MM.1S (cell line): ENCODE measurements around the gene MAFF.
A peak's percentile ranks its signal among the peaks of the same experiment; 100 is the strongest.

Experiments used
- DNase-seq: peaks from one replicate; pipeline ENCODE4 v3.0.0-alpha.2; 2015
- H2AFZ ChIP-seq: fragments of 300-600 bp; sonication (generic); 2 replicates; pipeline ENCODE4 v1.6.0; 2016; ENCODE audit warnings: antibody characterized with exemption, low read length
- H3F3A ChIP-seq: fragments of 300-600 bp; sonication (generic); 2 replicates; pipeline ENCODE4 v1.6.1; 2016; ENCODE audit warnings: mild to moderate bottlenecking, antibody characterized with exemption, low read length, moderate library complexity, mixed read lengths; ENCODE audit not compliant: insufficient read depth
- H3K27ac ChIP-seq: fragments of 300-600 bp; sonication (generic); 2 replicates; pipeline ENCODE4 v1.5.1; 2016; ENCODE audit warnings: mild to moderate bottlenecking, low read length
- H3K27me3 ChIP-seq: fragments of 300-600 bp; sonication (generic); replicated peaks from 2 replicates; pipeline ENCODE4 v1.6.0; 2016; ENCODE audit warnings: low read length; ENCODE audit not compliant: insufficient read depth
- H3K36me3 ChIP-seq: fragments of 300-600 bp; sonication (generic); replicated peaks from 2 replicates; pipeline ENCODE4 v1.6.1; 2016; ENCODE audit warnings: mild to moderate bottlenecking, low read length, mixed read lengths; ENCODE audit not compliant: insufficient read depth
- H3K4me1 ChIP-seq: fragments of 300-600 bp; sonication (generic); 2 replicates; pipeline ENCODE4 v1.6.1; 2016; ENCODE audit warnings: low read length, mixed read lengths
- H3K4me2 ChIP-seq: fragments of 300-600 bp; sonication (generic); 2 replicates; pipeline ENCODE4 v1.6.0; 2016; ENCODE audit warnings: low read depth, low read length
- H3K4me3 ChIP-seq: fragments of 300-600 bp; sonication (generic); 2 replicates; pipeline ENCODE4 v1.5.1; 2016; ENCODE audit warnings: low read length, mixed read lengths
- H3K79me2 ChIP-seq: fragments of 300-600 bp; sonication (generic); 2 replicates; pipeline ENCODE4 v1.6.1; 2016; ENCODE audit warnings: mixed run types, low read length, mixed read lengths
- H3K9ac ChIP-seq: fragments of 300-600 bp; sonication (generic); 2 replicates; pipeline ENCODE4 v1.6.1; 2016; ENCODE audit warnings: low read length, mixed read lengths
- H3K9me2 ChIP-seq: fragments of 300-600 bp; sonication (generic); replicated peaks from 2 replicates; pipeline ENCODE4 v1.6.1; 2016; ENCODE audit warnings: mild to moderate bottlenecking, low read length, mixed read lengths; ENCODE audit not compliant: insufficient read depth
- H3K9me3 ChIP-seq: fragments of 300-600 bp; sonication (generic); replicated peaks from 2 replicates; pipeline ENCODE4 v1.6.1; 2016; ENCODE audit warnings: mild to moderate bottlenecking, low read length, mixed read lengths; ENCODE audit not compliant: insufficient read depth
- H4K20me1 ChIP-seq: fragments of 300-600 bp; sonication (generic); 2 replicates; pipeline ENCODE4 v1.6.1; 2016; ENCODE audit warnings: mild to moderate bottlenecking, low read length, moderate library complexity, mixed read lengths; ENCODE audit not compliant: insufficient read depth
- CTCF ChIP-seq: fragments of 300-600 bp; sonication (generic); IDR thresholded peaks from 2 replicates; pipeline ENCODE4 v1.5.1; 2016; ENCODE audit warnings: antibody characterized with exemption, low read length, mixed read lengths
- EZH2 ChIP-seq: fragments of 300-600 bp; sonication (generic); optimal IDR thresholded peaks from 2 replicates; pipeline ENCODE3; 2017; ENCODE audit warnings: low read depth, mild to moderate bottlenecking, antibody characterized with exemption, low read length, mixed read lengths
- EZH2phosphoT487 ChIP-seq: fragments of 300-600 bp; sonication (generic); IDR thresholded peaks from 2 replicates; pipeline ENCODE4 v1.6.1; 2018; ENCODE audit warnings: antibody characterized with exemption, low read length

The MAFF gene

GRCh38 chr22:38214302-38215056 lies 12.7 kb downstream of the MAFF start:
- H3K36me3 ChIP-seq: no peaks in the 10 kb centered on the region
- H3K9ac ChIP-seq: peak overlapping the region; percentile 56
- H3K4me1 ChIP-seq: peaks cover 29% of the 10 kb centered on the region
- H3F3A ChIP-seq: peaks cover 18% of the 10 kb centered on the region; the same call in 1 of the 2 replicates
- DNase-seq: peak; percentile 72
- no peaks in the 10 kb centered on the region for H3K9me3 ChIP-seq
- H3K27me3 ChIP-seq: no peaks in the 10 kb centered on the region
- peaks cover 47% of the 10 kb centered on the region for H3K79me2 ChIP-seq
- H4K20me1 ChIP-seq: no peaks in the 10 kb centered on the region
- H2AFZ ChIP-seq: no peak overlapping the region
- peak overlapping the region; percentile 53 for H3K4me3 ChIP-seq
- TF ChIP-seq CTCF (0 out of 2 replicates have a peak, but pooled peaks have one; percentile 8), EZH2 (no peak), EZH2phosphoT487 (no peak)
- H3K27ac ChIP-seq: peak overlapping the region; percentile 42; the same call in 1 of the 2 replicates
- peak overlapping the region; percentile 55; the same call in 1 of the 2 replicates for H3K4me2 ChIP-seq
- H3K9me2 ChIP-seq: no peaks in the 10 kb centered on the region

- Histone ChIP-seq H3K4me3 (peak overlapping the region; percentile 31; the same call in 1 of the 2 replicates), H3K9me3 (no peaks in the 10 kb centered on the region), H3F3A (peaks cover 18% of the 10 kb centered on the region; the same call in 1 of the 2 replicates), H3K4me2 (peak overlapping the region; percentile 47), H3K9me2 (no peaks in the 10 kb centered on the region), H3K36me3 (no peaks in the 10 kb centered on the region), H3K4me1 (peaks cover 29% of the 10 kb centered on the region), H3K27ac (peak overlapping the region; percentile 35; the same call in 1 of the 2 replicates), H3K79me2 (peaks cover 39% of the 10 kb centered on the region), H3K27me3 (no peaks in the 10 kb centered on the region), H4K20me1 (no peaks in the 10 kb centered on the region), H2AFZ (no peak overlapping the region), H3K9ac (peak overlapping the region; percentile 1; the same call in 1 of the 2 replicates)
- DNase-seq: no peak
- TF ChIP-seq EZH2: no peak
- no peak for TF ChIP-seq CTCF
- TF ChIP-seq EZH2phosphoT487: no peak
Measured at GRCh38 chr22:38215156-38216038, 13.6 kb downstream of the MAFF start.

GRCh38 chr22:38218661-38219622 lies 17.1 kb downstream of the MAFF start:
- Histone ChIP-seq H3K4me3 (no peak overlapping the region), H3K9me3 (no peaks in the 10 kb centered on the region), H4K20me1 (no peaks in the 10 kb centered on the region), H3K27me3 (no peaks in the 10 kb centered on the region), H3K9me2 (no peaks in the 10 kb centered on the region), H3K9ac (no peak overlapping the region), H3K36me3 (no peaks in the 10 kb centered on the region; the same call in 1 of the 2 replicates), H3K27ac (peak overlapping the region; percentile 52), H3K79me2 (peaks cover 11% of the 10 kb centered on the region; the same call in 1 of the 2 replicates), H3F3A (peaks cover 17% of the 10 kb centered on the region; the same call in 1 of the 2 replicates), H3K4me1 (peaks cover 23% of the 10 kb centered on the region), H3K4me2 (no peak overlapping the region), H2AFZ (no peak overlapping the region)
- TF ChIP-seq EZH2: no peak
- TF ChIP-seq EZH2phosphoT487: no peak
- no peak for TF ChIP-seq CTCF
- DNase-seq: peak; percentile 66
